Hindlimb muscle (tissue), 1 donor: Measurements from ENCODE around the gene PCDHGA5. TPM values are rescaled to one million over a fixed set of nuclear protein-coding genes. Genes with fewer than 3 reads are reported as not detected.
"Not testable (repeated sequence)": the region's sequence is repeated elsewhere in the genome, so short reads cannot be mapped to it uniquely, and the experiment has no call there.

Experiments used
- DNase-seq: peaks from one replicate; pipeline ENCODE4 v3.0.0-alpha.2; 2013
- polyA plus RNA-seq: library from polyadenylated mRNA; unstranded; fragments of 120-200 nt; gene quantifications from one replicate; pipeline ENCODE4 v1.2.1, GENCODE V29; 2013; ENCODE audit not compliant: insufficient read length

Gene PCDHGA5
- polyA plus RNA-seq, 1 donor, result 2.6 TPM

- DNase-seq, result no peak
Measured at GRCh38 chr5:141351591-141351990, 12.4 kb upstream of the PCDHGA5 start.

- no peak for DNase-seq
Measured at GRCh38 chr5:141354900-141355469, 9.0 kb upstream of the PCDHGA5 start, which contains the start of gene PCDHGA4. TSS of gene PCDHGA4 (plus strand) at chr5:141355021. CDS start at chr5:141355108, 87 bp downstream.

DNA sequence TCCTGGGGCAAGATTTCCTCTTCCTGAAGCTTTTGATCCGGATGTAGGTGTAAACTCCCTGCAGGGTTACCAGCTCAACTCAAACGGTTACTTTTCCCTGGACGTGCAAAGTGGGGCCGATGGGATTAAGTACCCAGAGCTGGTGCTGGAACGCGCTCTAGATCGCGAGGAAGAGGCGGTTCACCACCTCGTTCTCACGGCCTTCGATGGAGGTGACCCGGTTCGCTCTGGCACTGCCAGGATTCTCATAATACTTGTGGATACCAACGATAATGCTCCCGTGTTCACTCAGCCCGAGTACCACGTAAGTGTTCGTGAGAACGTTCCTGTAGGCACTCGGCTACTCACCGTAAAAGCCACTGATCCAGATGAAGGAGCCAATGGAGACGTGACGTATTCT, 8.3 kb upstream of the PCDHGA5 start:
- no peak for DNase-seq

DNA sequence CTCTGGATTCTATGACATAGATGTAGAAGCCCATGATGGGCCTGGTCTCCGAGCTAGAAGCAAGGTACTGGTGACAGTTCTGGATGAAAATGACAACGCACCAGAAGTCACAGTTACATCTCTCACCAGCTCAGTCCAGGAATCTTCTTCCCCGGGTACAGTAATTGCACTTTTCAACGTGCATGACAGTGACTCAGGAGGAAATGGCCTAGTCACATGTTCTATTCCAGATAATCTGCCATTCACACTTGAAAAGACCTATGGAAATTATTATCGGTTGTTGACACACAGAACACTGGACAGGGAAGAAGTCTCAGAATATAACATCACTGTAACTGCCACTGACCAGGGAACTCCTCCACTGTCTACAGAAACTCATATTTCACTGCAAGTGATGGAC, 7.8 kb upstream of the PCDHGA5 start:
- DNase-seq, result no peak

DNA sequence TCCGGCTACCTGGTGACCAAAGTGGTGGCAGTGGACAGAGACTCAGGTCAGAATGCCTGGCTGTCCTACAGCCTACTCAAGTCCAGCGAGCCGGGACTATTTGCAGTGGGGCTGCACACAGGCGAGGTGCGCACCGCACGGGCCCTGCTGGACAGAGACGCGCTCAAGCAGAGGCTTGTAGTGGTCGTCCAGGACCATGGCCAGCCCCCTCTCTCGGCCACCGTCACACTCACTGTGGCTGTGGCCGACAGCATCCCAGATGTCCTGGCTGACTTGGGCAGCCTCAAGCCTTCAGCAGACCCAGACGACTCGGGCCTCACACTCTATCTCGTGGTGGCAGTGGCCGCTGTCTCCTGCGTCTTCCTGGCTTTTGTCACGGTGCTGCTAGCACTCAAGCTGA, 7.0 kb upstream of the PCDHGA5 start:
- DNase-seq, result no peak

GRCh38 chr5:141359790-141360426, 4.1 kb upstream of the PCDHGA5 start, which contains the start of gene PCDHGB2:
TSS of gene PCDHGB2 (plus strand) at chr5:141359994. CDS start at chr5:141360136, 142 bp downstream.
- DNase-seq, result no peak

DNA sequence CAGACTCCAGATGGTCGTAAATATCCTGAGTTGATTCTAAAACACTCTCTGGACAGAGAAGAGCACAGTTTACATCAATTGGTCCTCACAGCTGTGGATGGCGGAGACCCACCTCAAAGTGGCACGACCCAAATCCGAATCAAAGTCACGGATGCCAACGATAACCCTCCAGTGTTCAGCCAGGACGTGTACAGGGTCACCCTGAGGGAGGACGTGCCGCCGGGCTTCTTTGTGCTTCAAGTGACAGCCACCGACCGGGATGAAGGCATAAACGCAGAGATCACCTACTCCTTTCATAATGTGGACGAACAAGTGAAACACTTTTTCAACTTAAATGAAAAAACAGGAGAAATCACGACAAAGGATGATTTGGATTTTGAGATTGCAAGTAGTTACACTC, 3.3 kb upstream of the PCDHGA5 start:
- DNase-seq, result no peak

DNA sequence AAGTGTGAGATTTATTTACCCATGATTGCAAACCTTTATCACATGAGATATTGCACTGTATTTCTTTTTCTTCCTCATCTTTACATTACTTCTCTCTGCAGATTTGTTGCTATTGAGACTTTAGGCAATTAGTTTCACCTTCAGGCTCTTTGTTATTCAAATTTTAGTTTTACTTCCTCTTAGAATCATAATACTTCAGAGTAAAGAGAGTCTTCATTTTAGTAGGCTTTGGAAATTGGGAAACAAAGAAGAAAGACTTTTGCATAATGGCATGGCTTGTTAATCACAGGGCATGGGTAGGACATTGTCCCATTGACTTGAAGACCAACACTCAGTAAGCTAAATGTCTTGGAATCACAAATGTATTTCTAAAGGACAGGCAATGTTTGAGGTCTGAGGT, 1.2 kb upstream of the PCDHGA5 start:
- DNase-seq, result no peak

DNA sequence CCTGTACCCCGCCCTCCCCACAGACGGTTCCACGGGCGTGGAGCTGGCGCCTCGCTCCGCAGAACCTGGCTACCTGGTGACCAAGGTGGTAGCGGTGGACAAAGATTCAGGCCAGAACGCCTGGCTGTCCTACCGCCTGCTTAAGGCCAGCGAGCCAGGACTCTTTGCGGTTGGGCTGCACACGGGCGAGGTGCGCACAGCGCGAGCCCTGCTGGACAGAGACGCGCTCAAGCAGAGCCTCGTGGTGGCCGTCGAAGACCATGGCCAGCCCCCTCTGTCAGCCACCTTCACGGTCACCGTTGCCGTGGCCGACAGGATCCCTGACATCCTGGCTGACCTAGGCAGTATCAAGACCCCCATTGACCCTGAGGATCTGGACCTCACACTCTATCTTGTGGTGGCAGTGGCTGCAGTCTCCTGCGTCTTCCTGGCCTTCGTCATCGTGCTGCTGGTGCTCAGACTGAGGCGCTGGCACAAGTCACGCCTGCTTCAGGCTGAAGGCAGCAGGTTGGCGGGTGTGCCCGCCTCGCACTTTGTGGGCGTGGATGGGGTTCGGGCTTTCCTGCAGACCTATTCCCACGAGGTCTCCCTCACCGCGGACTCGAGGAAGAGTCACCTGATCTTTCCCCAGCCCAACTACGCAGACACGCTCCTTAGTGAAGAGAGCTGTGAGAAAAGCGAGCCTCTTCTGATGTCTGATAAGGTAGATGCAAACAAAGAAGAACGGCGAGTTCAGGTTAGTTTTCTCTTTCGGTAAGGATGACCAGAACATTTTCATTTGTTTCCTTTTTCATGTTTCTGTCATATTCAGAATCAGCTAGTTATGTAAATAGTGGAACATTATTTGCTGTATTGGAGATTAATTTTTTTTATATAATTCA, 2.3 kb downstream of the PCDHGA5 start:
- no peak for DNase-seq

- no peak for DNase-seq
Measured at GRCh38 chr5:141369994-141370848, 6.3 kb downstream of the PCDHGA5 start, which contains the start of gene PCDHGB3. TSS of gene PCDHGB3 (plus strand) at chr5:141370242. CDS start at chr5:141370395, 153 bp downstream.

DNA sequence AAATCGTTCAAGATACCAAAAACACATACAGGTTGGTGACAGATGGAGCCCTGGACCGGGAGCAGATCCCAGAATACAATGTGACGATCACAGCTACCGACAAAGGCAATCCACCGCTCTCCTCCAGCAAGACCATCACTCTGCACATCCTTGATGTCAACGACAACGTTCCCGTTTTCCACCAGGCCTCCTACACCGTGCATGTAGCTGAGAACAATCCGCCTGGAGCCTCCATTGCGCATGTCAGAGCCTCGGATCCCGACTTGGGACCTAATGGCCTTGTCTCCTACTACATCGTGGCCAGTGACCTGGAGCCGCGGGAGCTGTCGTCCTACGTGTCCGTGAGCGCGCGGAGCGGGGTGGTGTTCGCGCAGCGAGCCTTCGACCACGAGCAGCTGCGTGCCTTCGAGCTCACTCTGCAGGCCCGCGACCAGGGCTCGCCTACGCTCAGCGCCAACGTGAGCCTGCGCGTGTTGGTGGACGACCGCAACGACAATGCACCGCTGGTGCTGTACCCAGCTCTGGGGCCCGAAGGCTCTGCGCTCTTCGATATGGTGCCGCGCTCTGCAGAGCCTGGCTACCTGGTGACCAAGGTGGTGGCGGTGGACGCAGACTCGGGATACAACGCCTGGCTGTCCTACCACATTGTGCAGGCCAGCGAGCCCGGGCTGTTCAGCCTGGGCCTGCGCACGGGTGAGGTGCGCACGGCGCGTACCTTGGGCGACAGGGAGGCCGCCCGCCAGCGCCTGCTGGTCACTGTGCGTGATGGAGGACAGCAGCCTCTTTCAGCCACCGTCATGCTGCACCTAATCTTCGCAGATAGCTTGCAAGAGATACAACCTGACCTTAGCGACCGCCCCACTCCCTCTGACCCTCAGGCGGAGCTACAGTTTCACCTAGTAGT, 7.9 kb downstream of the PCDHGA5 start:
- DNase-seq, result no peak

- DNase-seq, result no peak
Measured at GRCh38 chr5:141373673-141374317, 9.8 kb downstream of the PCDHGA5 start, which contains the start of gene PCDHGA6. TSS of gene PCDHGA6 (plus strand) at chr5:141373891. CDS start at chr5:141374084, 193 bp downstream.

DNA sequence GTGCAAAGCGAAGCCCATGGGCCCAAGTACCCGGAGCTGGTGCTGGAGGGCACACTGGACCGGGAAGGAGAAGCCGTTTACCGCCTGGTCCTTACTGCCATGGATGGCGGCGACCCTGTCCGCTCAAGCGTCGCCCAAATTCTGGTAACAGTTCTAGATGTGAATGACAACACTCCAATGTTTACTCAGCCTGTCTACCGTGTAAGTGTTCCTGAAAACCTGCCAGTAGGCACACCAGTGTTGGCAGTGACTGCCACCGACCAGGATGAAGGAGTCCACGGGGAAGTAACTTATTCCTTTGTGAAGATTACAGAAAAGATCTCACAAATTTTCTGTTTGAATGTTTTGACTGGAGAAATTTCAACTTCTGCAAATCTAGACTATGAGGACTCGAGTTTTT, 10.7 kb downstream of the PCDHGA5 start:
- no peak for DNase-seq

GRCh38 chr5:141375444-141376155, 11.6 kb downstream of the PCDHGA5 start:
- not testable (repeated sequence) for DNase-seq

GRCh38 chr5:141382469-141383294, 18.7 kb downstream of the PCDHGA5 start, which contains the start of gene PCDHGA7:
TSS of gene PCDHGA7 (plus strand) at chr5:141382742. CDS start at chr5:141382900, 158 bp downstream.
- no peak for DNase-seq

- no peak for DNase-seq
Measured at GRCh38 chr5:141383345-141383744, 19.4 kb downstream of the PCDHGA5 start.

GRCh38 chr5:141384471-141385267, 20.7 kb downstream of the PCDHGA5 start:
- no peak for DNase-seq
